Testis (tissue), 3 donors: ENCODE results near the gene SNPH. TPM values are rescaled to one million over a fixed set of nuclear protein-coding genes. Genes with fewer than 3 reads are reported as not detected.

Experiments used
- DNase-seq: peaks from one replicate; pipeline ENCODE4 v3.0.0-alpha.2; 2019
- H3K27ac ChIP-seq, 2 donors: fragments of 200-600 bp; sonication (generic); one replicate each; pipeline ENCODE4 v1.5.1; 2019
- H3K27me3 ChIP-seq: fragments of 200-600 bp; sonication (generic); one replicate; pipeline ENCODE4 v1.5.1; 2019
- H3K36me3 ChIP-seq: fragments of 200-600 bp; sonication (generic); one replicate; pipeline ENCODE4 v1.5.1; 2017; ENCODE audit warnings: low read depth; ENCODE audit errors: missing control alignments
- H3K4me1 ChIP-seq: fragments of 200-600 bp; sonication (generic); one replicate; pipeline ENCODE4 v1.5.1; 2019
- H3K4me3 ChIP-seq, 2 donors: fragments of 200-600 bp; sonication (generic); one replicate each; pipeline ENCODE4 v1.5.1; 2017 to 2019
- H3K9me3 ChIP-seq: fragments of 200-600 bp; sonication (generic); one replicate; pipeline ENCODE4 v1.5.1; 2017
- CTCF ChIP-seq, 3 experiments: fragments of 450-650 bp in 2 of 3; fragments of 200-600 bp in 1 of 3; sonication (generic) in 1 of 3; IDR thresholded peaks; one replicate each; pipeline ENCODE4 v1.5.1; 2016 to 2019; ENCODE audit warnings: antibody characterized with exemption in 3 of 3, mild to moderate bottlenecking in 2 of 3, moderate library complexity in 1 of 3
- POLR2A ChIP-seq: fragments of 450-650 bp; IDR thresholded peaks from one replicate; pipeline ENCODE4 v1.6.1; 2017; ENCODE audit warnings: antibody characterized with exemption, mild to moderate bottlenecking, moderate library complexity
- WGBS, 2 donors: methylation state at CpG; one replicate each; pipeline ENCODE4 v1.1.5; 2018; 5-methylcytosine and 5-hydroxymethylcytosine counted together
- intact Hi-C: fragments of 100-400 bp; cut with DNase I; formaldehyde crosslinking; loops from one replicate; pipeline ENCODE4 v1.15.1; 2023; ENCODE audit warnings: low total_unique reads
- polyA plus RNA-seq: library from polyadenylated mRNA; stranded (reverse); fragments of 350-450 nt; fragmentation: Illumina TruSeq; extraction: RNeasy Lipid Tissue Mini Kit (QIAGEN cat#74804); gene quantifications from one replicate; pipeline ENCODE4 v1.2.3, GENCODE V29; 2014; ENCODE audit warnings: low read depth, low replicate concordance; ENCODE audit not compliant: insufficient read depth
- total RNA-seq, 2 donors: library from RNA; depleted of rRNA; stranded (reverse); fragments of >200 nt; gene quantifications; one replicate each; pipeline ENCODE4 v1.2.3, GENCODE V29; 2016

Gene SNPH
- total and polyA plus RNA-seq, 3 donors from 2014 or later, result 4.2 to 10.4 (median 9.0) TPM

DNA sequence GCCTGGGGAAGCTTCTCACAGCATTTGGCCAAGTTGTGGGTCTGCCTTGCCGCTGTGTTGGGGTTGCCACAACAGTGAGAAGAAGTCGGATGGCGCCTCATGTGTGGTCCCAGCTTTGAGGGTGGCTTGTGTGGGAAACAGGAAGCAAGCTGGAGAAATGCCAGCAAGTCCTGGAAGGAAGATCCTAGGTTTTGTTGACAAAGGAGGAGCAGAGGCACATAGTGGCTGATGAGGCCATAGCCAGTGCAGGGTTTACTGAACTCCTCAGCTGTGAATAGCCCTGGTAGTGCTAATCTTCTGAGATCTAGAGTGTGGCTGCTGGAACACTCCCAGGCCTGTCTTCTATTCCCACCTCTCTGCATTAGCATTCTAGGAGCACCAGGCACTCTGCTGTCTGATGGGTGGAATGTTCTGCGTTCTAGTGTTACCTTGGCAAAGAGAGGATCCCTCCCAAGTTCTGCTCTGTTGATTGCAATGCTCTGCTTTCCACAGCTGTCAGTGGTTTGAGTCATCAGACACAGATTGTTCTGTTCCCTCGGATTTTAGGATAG, 25.2 kb downstream of the SNPH start:
- DNase-seq, result no peak
- H3K36me3 ChIP-seq, result no peaks in the 10 kb centered on the region
- intact Hi-C loops, result no loop called here
- H3K4me3 ChIP-seq, result no peak overlapping the region
- H3K27ac ChIP-seq, result no peak overlapping the region
- TF ChIP-seq CTCF (IDR thresholded peaks at IDR 0.05), result no peak
- TF ChIP-seq POLR2A, result no peak
- no peaks in the 10 kb centered on the region for H3K9me3 ChIP-seq
- peaks cover 4% of the 10 kb centered on the region for H3K4me1 ChIP-seq
- H3K27me3 ChIP-seq, result no peaks in the 10 kb centered on the region
- 41 to 45% methylated on average over 4 to 5 of the region's 5 CpGs for WGBS, 2 donors

DNA sequence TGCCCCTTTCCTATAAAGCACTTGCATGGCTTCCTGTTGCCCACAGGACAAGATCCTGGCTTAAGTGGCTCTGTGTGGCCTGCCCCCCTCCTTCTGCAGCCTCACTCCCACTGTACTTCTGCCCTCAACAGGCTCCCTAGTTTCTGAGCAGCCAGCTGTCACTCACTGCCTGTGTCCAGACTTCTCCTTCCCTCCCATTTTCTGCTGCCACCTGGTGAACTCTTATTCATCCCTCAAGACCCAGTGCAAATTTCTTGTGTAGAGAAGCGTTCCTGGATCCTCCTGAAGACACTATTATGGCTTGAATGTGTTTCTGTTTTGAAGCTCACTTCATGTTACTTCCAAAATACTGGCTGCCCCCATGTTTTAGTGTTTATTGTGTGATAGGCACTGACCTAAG, 26.5 kb downstream of the SNPH start:
- no peak overlapping the region for H3K4me3 ChIP-seq
- no peak for TF ChIP-seq CTCF (IDR thresholded peaks at IDR 0.05)
- TF ChIP-seq POLR2A, result no peak
- no peaks in the 10 kb centered on the region for H3K36me3 ChIP-seq
- peaks cover 4% of the 10 kb centered on the region for H3K4me1 ChIP-seq
- no peak for DNase-seq
- intact Hi-C loops, result no loop called here
- 92 to 93% methylated on average over 1 of the region's 1 CpG for WGBS, 2 donors
- no peaks in the 10 kb centered on the region for H3K27me3 ChIP-seq
- no peaks in the 10 kb centered on the region for H3K9me3 ChIP-seq
- H3K27ac ChIP-seq, result no peak overlapping the region

DNA sequence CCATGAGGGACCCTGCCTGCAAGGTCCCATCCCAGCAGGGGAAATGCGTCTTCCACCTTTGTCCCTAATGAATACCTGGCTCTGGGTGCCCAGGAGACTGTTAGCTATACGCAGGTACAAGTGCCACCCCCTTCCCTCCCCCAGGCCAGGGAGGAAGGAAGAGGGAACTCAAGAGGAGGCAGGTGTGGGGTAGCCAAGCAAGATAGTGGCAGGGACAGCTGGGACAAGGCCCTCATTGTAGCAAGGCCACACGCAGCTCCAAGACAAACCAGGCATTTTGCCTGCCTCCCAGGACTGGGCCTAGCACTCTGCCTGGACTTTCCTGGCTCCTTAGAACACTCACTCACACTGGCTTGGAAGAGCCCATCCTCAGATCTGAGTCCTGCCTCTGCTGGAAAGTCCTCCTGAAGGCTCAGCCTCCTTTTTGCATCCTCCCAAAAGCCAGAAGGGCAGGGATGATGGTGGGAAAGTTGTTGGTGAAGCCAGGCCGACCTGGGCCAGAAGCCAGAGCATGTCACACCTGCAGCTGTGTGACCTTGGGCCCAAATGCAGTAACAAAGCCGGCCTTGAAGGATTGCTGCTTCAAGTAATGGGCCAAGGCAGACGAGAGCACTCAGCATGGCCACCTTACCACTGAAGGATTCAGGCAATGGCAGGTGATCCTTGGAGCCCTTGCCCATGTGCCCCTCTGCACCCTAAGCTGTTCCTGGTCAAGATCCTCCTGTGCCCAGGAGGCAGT, 27.7 kb downstream of the SNPH start:
- TF ChIP-seq POLR2A (no peak), CTCF (IDR thresholded peaks at IDR 0.05) (no peak)
- H3K27ac ChIP-seq, result no peak overlapping the region
- intact Hi-C loops, result no loop called here
- DNase-seq, result no peak
- no peaks in the 10 kb centered on the region for H3K27me3 ChIP-seq
- H3K4me3 ChIP-seq, result no peak overlapping the region
- H3K36me3 ChIP-seq, result no peaks in the 10 kb centered on the region
- no peaks in the 10 kb centered on the region for H3K9me3 ChIP-seq
- peaks cover 4% of the 10 kb centered on the region for H3K4me1 ChIP-seq
- 60 to 80% methylated on average over 5 to 6 of the region's 6 CpGs for WGBS, 2 donors

GRCh38 chr20:1294497-1294896, 28.4 kb downstream of the SNPH start:
- no peak for DNase-seq
- intact Hi-C loops, result no loop called here
- Histone ChIP-seq H3K4me3 (no peak overlapping the region), H3K36me3 (no peaks in the 10 kb centered on the region), H3K27me3 (no peaks in the 10 kb centered on the region), H3K9me3 (no peaks in the 10 kb centered on the region), H3K27ac (no peak overlapping the region), H3K4me1 (peaks cover 4% of the 10 kb centered on the region)
- WGBS, 2 donors, result 82 to 92% methylated on average over 5 to 8 of the region's 8 CpGs
- no peak for TF ChIP-seq CTCF (IDR thresholded peaks at IDR 0.05)
- no peak for TF ChIP-seq POLR2A
